Measurements from ENCODE around the gene MOB1A. TPM values are rescaled to one million over a fixed set of nuclear protein-coding genes. Genes with fewer than 3 reads are reported as not detected.

MOB1A gene
- total RNA-seq, 1 donor from 2014 or later, result 93.5 TPM

DNA sequence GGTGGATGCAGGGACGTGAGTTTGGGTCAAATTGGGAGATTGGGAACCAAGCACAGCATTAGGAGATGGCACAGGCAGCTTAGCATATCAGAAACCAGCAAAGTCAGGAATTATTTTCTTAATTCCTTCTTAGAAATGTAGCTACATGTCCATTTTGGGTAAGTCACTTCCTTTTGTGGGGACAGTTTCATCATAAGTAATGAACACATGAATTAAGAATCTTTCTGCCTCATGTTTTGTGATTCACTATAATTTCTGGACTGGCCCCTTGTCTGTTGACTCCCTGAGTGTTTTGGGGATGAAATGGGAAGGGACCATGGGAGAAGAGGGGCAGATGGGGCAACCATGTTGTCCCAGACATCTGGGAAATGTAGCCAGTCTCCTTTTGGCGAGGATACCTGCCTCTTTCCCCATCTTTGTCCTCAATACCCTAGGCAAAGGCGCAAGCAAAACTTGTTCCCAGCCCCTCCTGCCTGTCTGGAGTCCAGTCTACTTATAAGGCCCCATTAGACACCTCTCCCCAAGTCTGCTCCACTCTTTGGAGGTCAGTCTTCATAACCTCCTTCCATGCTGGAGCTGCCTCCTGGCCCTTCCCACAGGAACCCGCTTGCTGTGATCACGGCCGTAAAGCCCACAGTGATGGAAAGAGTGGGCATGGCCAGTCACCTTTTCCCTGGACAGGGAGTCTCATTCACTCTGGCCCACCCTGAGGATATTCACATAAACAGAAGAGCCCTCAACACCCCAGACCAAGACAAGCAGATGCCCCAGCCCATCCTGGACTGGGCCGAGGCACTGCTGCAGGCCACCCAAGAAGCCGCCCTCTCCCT lies 45.5 kb upstream of the MOB1A start:
- Mint-ChIP-seq H3K27ac (no peak overlapping the region), H3K4me3 (ENCODE audit: low read depth) (no peak overlapping the region), H3K9me3 (ENCODE audit: low read depth) (no peaks in the 10 kb centered on the region), H3K4me1 (ENCODE audit: low read depth) (peaks cover 3% of the 10 kb centered on the region), H3K27me3 (no peaks in the 10 kb centered on the region), H3K36me3 (ENCODE audit: insufficient read depth) (peaks cover 1% of the 10 kb centered on the region)
- TF ChIP-seq, protein P1, sequence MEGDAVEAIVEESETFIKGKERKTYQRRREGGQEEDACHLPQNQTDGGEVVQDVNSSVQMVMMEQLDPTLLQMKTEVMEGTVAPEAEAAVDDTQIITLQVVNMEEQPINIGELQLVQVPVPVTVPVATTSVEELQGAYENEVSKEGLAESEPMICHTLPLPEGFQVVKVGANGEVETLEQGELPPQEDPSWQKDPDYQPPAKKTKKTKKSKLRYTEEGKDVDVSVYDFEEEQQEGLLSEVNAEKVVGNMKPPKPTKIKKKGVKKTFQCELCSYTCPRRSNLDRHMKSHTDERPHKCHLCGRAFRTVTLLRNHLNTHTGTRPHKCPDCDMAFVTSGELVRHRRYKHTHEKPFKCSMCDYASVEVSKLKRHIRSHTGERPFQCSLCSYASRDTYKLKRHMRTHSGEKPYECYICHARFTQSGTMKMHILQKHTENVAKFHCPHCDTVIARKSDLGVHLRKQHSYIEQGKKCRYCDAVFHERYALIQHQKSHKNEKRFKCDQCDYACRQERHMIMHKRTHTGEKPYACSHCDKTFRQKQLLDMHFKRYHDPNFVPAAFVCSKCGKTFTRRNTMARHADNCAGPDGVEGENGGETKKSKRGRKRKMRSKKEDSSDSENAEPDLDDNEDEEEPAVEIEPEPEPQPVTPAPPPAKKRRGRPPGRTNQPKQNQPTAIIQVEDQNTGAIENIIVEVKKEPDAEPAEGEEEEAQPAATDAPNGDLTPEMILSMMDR (IDR thresholded peaks at IDR 0.05; ENCODE audit: unreplicated experiment), result no peak
- DNase-seq (ENCODE audit: low spot score, unreplicated experiment), result no peak

GRCh38 chr2:74222300-74222650 lies 43.6 kb upstream of the MOB1A start:
- Mint-ChIP-seq H3K4me1 (ENCODE audit: low read depth) (peaks cover 3% of the 10 kb centered on the region), H3K9me3 (ENCODE audit: low read depth) (no peaks in the 10 kb centered on the region), H3K4me3 (ENCODE audit: low read depth) (no peak overlapping the region), H3K27ac (no peak overlapping the region), H3K27me3 (no peaks in the 10 kb centered on the region), H3K36me3 (ENCODE audit: insufficient read depth) (peaks cover 2% of the 10 kb centered on the region)
- DNase-seq (ENCODE audit: low spot score, unreplicated experiment), result no peak
- TF ChIP-seq, protein P1 (IDR thresholded peaks at IDR 0.05; ENCODE audit: unreplicated experiment), result no peak

DNA sequence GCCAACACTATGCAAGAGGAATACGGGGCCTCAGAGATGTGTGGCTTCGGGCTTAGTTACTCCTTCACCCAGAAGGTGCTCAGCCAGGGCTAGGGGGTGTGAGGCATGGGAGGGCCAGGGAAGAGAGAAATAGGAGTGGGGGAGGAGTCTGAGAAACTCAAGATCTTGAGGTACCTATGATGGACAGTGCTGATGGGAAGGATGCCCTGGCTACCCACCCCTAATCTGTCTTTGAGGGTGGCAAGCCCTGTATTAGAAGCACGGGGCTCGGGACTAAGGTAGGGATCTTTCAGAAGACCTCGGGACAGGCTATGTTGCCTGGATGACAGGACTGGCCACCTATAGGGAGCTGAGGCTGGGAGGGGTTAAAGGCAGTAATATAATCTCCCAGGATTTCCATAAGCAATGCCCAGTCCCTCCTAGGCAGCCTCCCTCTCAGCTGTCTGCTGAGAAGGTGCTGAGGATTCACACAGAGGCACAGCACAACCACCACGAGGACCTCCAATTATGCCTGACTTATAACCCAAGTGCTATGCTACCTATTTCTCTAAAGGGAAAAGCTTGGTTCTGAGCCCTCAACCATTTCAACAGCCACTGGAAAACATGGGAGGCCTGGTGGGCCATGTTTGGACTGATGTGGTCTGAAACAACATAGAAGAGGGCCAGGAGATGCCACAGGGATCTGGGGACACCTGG lies 43.1 kb upstream of the MOB1A start:
- TF ChIP-seq, protein P1 (IDR thresholded peaks at IDR 0.05; ENCODE audit: unreplicated experiment), result no peak
- peaks cover 3% of the 10 kb centered on the region for H3K4me1 Mint-ChIP-seq (ENCODE audit: low read depth)
- peaks cover 2% of the 10 kb centered on the region for H3K36me3 Mint-ChIP-seq (ENCODE audit: insufficient read depth)
- no peak overlapping the region for H3K4me3 Mint-ChIP-seq (ENCODE audit: low read depth)
- no peak for DNase-seq (ENCODE audit: low spot score, unreplicated experiment)
- H3K9me3 Mint-ChIP-seq (ENCODE audit: low read depth), result no peaks in the 10 kb centered on the region
- H3K27me3 Mint-ChIP-seq, result no peaks in the 10 kb centered on the region
- H3K27ac Mint-ChIP-seq, result no peak overlapping the region

DNA sequence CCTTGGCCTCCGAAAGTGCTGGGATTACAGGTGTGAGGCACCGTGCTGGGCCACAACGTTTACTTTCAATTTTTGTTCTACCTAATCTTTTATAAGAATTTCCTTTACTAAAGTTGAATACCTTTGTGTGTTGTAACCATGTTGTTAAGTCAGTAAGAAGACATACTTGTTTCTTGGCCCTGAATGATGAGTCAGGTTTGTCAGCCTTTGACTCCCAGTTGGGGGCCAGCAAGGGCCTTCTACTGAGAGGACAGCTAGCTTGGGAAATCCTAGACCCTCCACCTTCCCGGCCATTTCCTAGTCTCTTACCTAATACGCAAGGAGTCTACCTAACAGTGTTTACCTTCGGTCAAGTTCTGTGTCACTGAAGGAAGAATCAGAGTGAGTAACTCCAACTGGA lies 42.4 kb upstream of the MOB1A start:
- H3K4me1 Mint-ChIP-seq (ENCODE audit: low read depth), result no peaks in the 10 kb centered on the region
- H3K27me3 Mint-ChIP-seq, result no peaks in the 10 kb centered on the region
- no peak overlapping the region for H3K27ac Mint-ChIP-seq
- H3K36me3 Mint-ChIP-seq (ENCODE audit: insufficient read depth), result peaks cover 5% of the 10 kb centered on the region
- H3K4me3 Mint-ChIP-seq (ENCODE audit: low read depth), result no peak overlapping the region
- TF ChIP-seq, protein P1 (IDR thresholded peaks at IDR 0.05; ENCODE audit: unreplicated experiment), result no peak
- no peak for DNase-seq (ENCODE audit: low spot score, unreplicated experiment)
- no peaks in the 10 kb centered on the region for H3K9me3 Mint-ChIP-seq (ENCODE audit: low read depth)

DNA sequence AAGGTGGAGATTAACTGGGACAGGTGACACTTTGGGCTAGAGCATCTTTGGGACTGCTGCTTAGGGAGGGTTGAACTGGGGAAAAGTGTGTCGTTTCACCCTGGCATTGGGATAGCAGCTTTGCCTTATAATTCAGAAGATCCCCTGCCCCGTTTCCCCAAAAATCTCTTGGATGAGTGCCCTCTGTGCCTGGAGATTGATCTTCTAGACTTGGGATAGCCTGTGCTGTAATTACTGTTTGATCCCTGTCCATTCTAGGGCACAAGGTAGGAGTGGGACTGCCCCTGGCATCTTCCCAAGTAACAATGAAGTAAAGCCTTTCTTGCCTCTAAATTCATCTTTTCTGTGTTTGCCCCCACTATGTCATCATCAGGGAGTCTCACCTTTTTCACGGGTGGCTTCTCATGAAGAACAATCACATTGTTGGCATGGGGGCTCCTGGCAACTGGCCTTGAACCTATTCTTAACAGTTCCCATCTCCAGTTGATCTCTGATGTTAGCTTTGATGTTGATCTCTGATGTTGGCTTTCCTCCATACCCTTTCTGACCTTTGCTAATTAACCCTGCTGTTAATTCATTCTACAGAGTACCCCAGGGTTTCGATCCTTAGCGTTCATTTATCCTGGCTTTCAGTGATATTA lies 41.3 kb upstream of the MOB1A start:
- H3K4me1 Mint-ChIP-seq (ENCODE audit: low read depth), result no peaks in the 10 kb centered on the region
- H3K4me3 Mint-ChIP-seq (ENCODE audit: low read depth), result no peak overlapping the region
- DNase-seq (ENCODE audit: low spot score, unreplicated experiment), result no peak
- no peak overlapping the region for H3K27ac Mint-ChIP-seq
- H3K36me3 Mint-ChIP-seq (ENCODE audit: insufficient read depth), result peaks cover 8% of the 10 kb centered on the region
- H3K9me3 Mint-ChIP-seq (ENCODE audit: low read depth), result no peaks in the 10 kb centered on the region
- H3K27me3 Mint-ChIP-seq, result no peaks in the 10 kb centered on the region
- TF ChIP-seq, protein P1 (IDR thresholded peaks at IDR 0.05; ENCODE audit: unreplicated experiment), result no peak
